H1 (cell line): ENCODE results near the gene AIFM2. TPM values are rescaled to one million over a fixed set of nuclear protein-coding genes. Genes with fewer than 3 reads are reported as not detected.
"Not testable (repeated sequence)": the region's sequence is repeated elsewhere in the genome, so short reads cannot be mapped to it uniquely, and the experiment has no call there.

Experiments
- CTCF ChIA-PET: fragments of 300-600 bp; sonication (Branson Sonifier 250); formaldehyde crosslinking; loops from one replicate; lab custom pipeline; 2021; ENCODE audit not compliant: partially characterized antibody; lab: Charles Lee
- POLR2A ChIA-PET: fragments of 300-600 bp; sonication (Branson Sonifier 250); formaldehyde crosslinking; loops from one replicate; lab custom pipeline; 2021; ENCODE audit warnings: inconsistent platforms; ENCODE audit not compliant: partially characterized antibody; lab: Charles Lee
- DNase-seq, 2 experiments: peaks; one replicate each; pipeline versions ENCODE4 v3.0.0 to v3.0.0-alpha.2; 2010 to 2022; ENCODE audit warnings: low spot score in 2 of 2, low read depth in 1 of 2, mixed read lengths in 1 of 2
- FAIRE-seq: peaks from 2 replicates; lab custom pipeline; 2011; peaks lifted over from hg19 to GRCh38; lab: Jason Lieb, UNC
- H2AFZ ChIP-seq: 2 replicates; pipeline ENCODE4 v1.8.1; 2012; ENCODE audit warnings: low read length, inconsistent platforms
- H2AK5ac ChIP-seq: 2 replicates; pipeline ENCODE4 v1.6.1; 2013; ENCODE audit warnings: low read depth, low read length
- H2BK120ac ChIP-seq: replicated peaks from 2 replicates; pipeline ENCODE3; 2013; ENCODE audit warnings: low read depth, low read length, inconsistent platforms
- H2BK12ac ChIP-seq: 2 replicates; pipeline ENCODE4 v1.6.1; 2013; ENCODE audit warnings: low read depth, low read length
- H2BK15ac ChIP-seq: 2 replicates; pipeline ENCODE4 v1.6.1; 2013; ENCODE audit warnings: low read length
- H2BK20ac ChIP-seq: 2 replicates; pipeline ENCODE4 v1.6.1; 2013; ENCODE audit warnings: low read length
- H2BK5ac ChIP-seq: 2 replicates; pipeline ENCODE4 v1.6.1; 2013; ENCODE audit warnings: low read depth, low read length
- H3K14ac ChIP-seq: 2 replicates; pipeline ENCODE4 v1.6.1; 2013; ENCODE audit warnings: inconsistent platforms; ENCODE audit not compliant: insufficient read length
- H3K18ac ChIP-seq: 2 replicates; pipeline ENCODE4 v1.6.1; 2013; ENCODE audit warnings: low read length; ENCODE audit errors: extremely low read depth
- H3K23ac ChIP-seq: 2 replicates; pipeline ENCODE4 v1.6.1; 2013; ENCODE audit warnings: inconsistent platforms; ENCODE audit not compliant: insufficient read length
- H3K23me2 ChIP-seq: 2 replicates; pipeline ENCODE4 v1.6.1; 2013; ENCODE audit warnings: low read depth, low read length
- H3K27ac ChIP-seq: 2 replicates; pipeline ENCODE4 v1.6.1; 2011; ENCODE audit warnings: low read depth, low read length, inconsistent platforms
- H3K27me3 ChIP-seq, 4 experiments: replicated peaks in 1 of 4; 1 replicate in 1 of 4; 2 replicates in 3 of 4; pipeline versions ENCODE4 v1.6.1 to v1.8.1; 2011 to 2013; ENCODE audit warnings: low read length in 3 of 4, mild to moderate bottlenecking in 3 of 4, inconsistent platforms in 2 of 4, mixed read lengths in 2 of 4, moderate library complexity in 1 of 4; ENCODE audit not compliant: control insufficient read depth in 3 of 4, insufficient read depth in 3 of 4; ENCODE audit errors: extremely low read depth in 1 of 4
- H3K36me3 ChIP-seq, 4 experiments: 2 replicates each; pipeline versions ENCODE4 v1.6.1 to v1.8.1; 2011 to 2013; ENCODE audit warnings: mild to moderate bottlenecking in 4 of 4, low read length in 3 of 4, moderate library complexity in 2 of 4, control low read depth in 1 of 4, inconsistent platforms in 1 of 4; ENCODE audit not compliant: insufficient read depth in 4 of 4, control insufficient read depth in 2 of 4
- H3K4ac ChIP-seq: replicated peaks from 2 replicates; pipeline ENCODE3; 2013; ENCODE audit warnings: low read length, low read depth, mixed read lengths, inconsistent platforms; ENCODE audit not compliant: insufficient read length
- H3K4me1 ChIP-seq, 4 experiments: replicated peaks in 1 of 4; 1 replicate in 1 of 4; 2 replicates in 3 of 4; pipeline versions ENCODE4 v1.6.1 to v1.8.1; 2011 to 2013; ENCODE audit warnings: low read length in 3 of 4, inconsistent platforms in 2 of 4, mixed read lengths in 1 of 4; ENCODE audit not compliant: insufficient read depth in 4 of 4, control insufficient read depth in 3 of 4
- H3K4me2 ChIP-seq, 2 experiments: 2 replicates each; pipeline versions ENCODE4 v1.6.1 to v1.8.1; 2011 to 2013; ENCODE audit warnings: low read depth in 2 of 2, low read length in 2 of 2, control low read depth in 1 of 2, inconsistent platforms in 1 of 2, mild to moderate bottlenecking in 1 of 2; ENCODE audit not compliant: insufficient read depth in 1 of 2
- H3K4me3 ChIP-seq, 4 experiments: fragments of 200-600, 300-600 bp in 1 of 4; sonication (generic), shearing (Covaris generic), sonication (Bioruptor Twin) in 1 of 4; 2 replicates each; pipeline versions ENCODE4 v1.5.1 to v1.8.1; 2011 to 2016; ENCODE audit warnings: low read length in 4 of 4, low read depth in 3 of 4, control low read depth in 2 of 4, inconsistent platforms in 2 of 4, mild to moderate bottlenecking in 2 of 4, mixed read lengths in 1 of 4, moderate library complexity in 1 of 4; ENCODE audit not compliant: insufficient read depth in 2 of 4; ENCODE audit errors: extremely low read depth in 1 of 4
- H3K56ac ChIP-seq: replicated peaks from 2 replicates; pipeline ENCODE3; 2013; ENCODE audit warnings: low read depth, mild to moderate bottlenecking, mixed read lengths, low read length, inconsistent platforms; ENCODE audit not compliant: insufficient read length
- H3K79me1 ChIP-seq: 2 replicates; pipeline ENCODE4 v1.6.1; 2013; ENCODE audit warnings: low read depth, low read length, control low read depth
- H3K79me2 ChIP-seq, 2 experiments: 2 replicates each; pipeline versions ENCODE4 v1.6.1 to v1.8.1; 2012 to 2013; ENCODE audit warnings: low read length in 2 of 2, mild to moderate bottlenecking in 2 of 2, inconsistent platforms in 1 of 2; ENCODE audit not compliant: insufficient read depth in 2 of 2, control insufficient read depth in 1 of 2
- H3K9ac ChIP-seq, 4 experiments: replicated peaks in 1 of 4; 1 replicate in 1 of 4; 2 replicates in 3 of 4; pipeline versions ENCODE4 v1.6.1 to v1.8.1; 2011 to 2013; ENCODE audit warnings: low read depth in 3 of 4, low read length in 3 of 4, control low read depth in 2 of 4, mild to moderate bottlenecking in 2 of 4, moderate library complexity in 2 of 4, inconsistent platforms in 1 of 4; ENCODE audit errors: extremely low read depth in 1 of 4
- H3K9me3 ChIP-seq, 2 experiments: 2 replicates each; pipeline versions ENCODE4 v1.6.1 to v1.8.1; 2012 to 2013; ENCODE audit warnings: mild to moderate bottlenecking in 2 of 2, moderate library complexity in 2 of 2, control low read depth in 1 of 2, inconsistent platforms in 1 of 2, low read depth in 1 of 2, low read length in 1 of 2, mixed read lengths in 1 of 2; ENCODE audit not compliant: insufficient read depth in 2 of 2
- H4K20me1 ChIP-seq, 2 experiments: replicated peaks in 1 of 2; 2 replicates each; pipeline versions ENCODE3 to v1.8.1; 2011 to 2013; ENCODE audit warnings: inconsistent platforms in 2 of 2, low read length in 2 of 2, mild to moderate bottlenecking in 1 of 2; ENCODE audit not compliant: insufficient read depth in 2 of 2, control insufficient read depth in 1 of 2
- H4K5ac ChIP-seq: 2 replicates; pipeline ENCODE4 v1.6.1; 2013; ENCODE audit warnings: low read length, low read depth, mixed read lengths, inconsistent platforms; ENCODE audit not compliant: insufficient read length
- H4K8ac ChIP-seq: 2 replicates; pipeline ENCODE4 v1.8.0; 2013; ENCODE audit warnings: mild to moderate bottlenecking, moderate library complexity, low read length, inconsistent platforms; ENCODE audit not compliant: insufficient read depth; ENCODE audit errors: extremely low read depth
- H4K91ac ChIP-seq: replicated peaks from 2 replicates; pipeline ENCODE3; 2013; ENCODE audit warnings: low read length, mixed read lengths, inconsistent platforms; ENCODE audit not compliant: insufficient read length
- WGBS, 2 experiments: shearing (Covaris generic) in 1 of 2; methylation state at CpG; one replicate each; pipeline versions ENCODE4 v1.1.6 to v1.1.7; 2013 to 2015; ENCODE audit warnings: low lambda C conversion rate in 2 of 2, mixed read lengths in 2 of 2, inconsistent platforms in 1 of 2, low coverage in 1 of 2, missing lambda C conversion rate in 1 of 2; ENCODE audit not compliant: insufficient replicate concordance in 2 of 2, insufficient coverage in 1 of 2, insufficient read length in 1 of 2; ENCODE audit errors: extremely low coverage in 1 of 2, missing lambda C conversion rate in 1 of 2; 5-methylcytosine and 5-hydroxymethylcytosine counted together
- polyA plus RNA-seq, 7 experiments: library from polyadenylated mRNA; depleted of rRNA in 3 of 7; stranded (reverse) in 5 of 7; unstranded in 2 of 7; fragments of >200 nt in 5 of 7; fragments of 200-250 nt in 2 of 7; gene quantifications; 1 replicate in 5 of 7; 2 replicates in 1 of 7; 4 replicates in 1 of 7; pipeline versions ENCODE4 v1.2.1 to v1.2.3, GENCODE V29; 2011 to 2013; ENCODE audit warnings: missing spikeins in 2 of 7, mixed read lengths in 2 of 7
- total RNA-seq: library from RNA; stranded (reverse); fragmentation: NEBNext Ultra II Directional; extraction: Animal tissue kit (Norgen Biotek cat#: 25700); gene quantifications from 2 replicates; pipeline ENCODE4 v1.2.1, GENCODE V29; 2021

The AIFM2 gene
- total and polyA plus RNA-seq, 2 of the 8 experiments (the other 6 are each of a cell fraction or from before 2014, with no cell fraction given), result 4.0 TPM

- H2AFZ ChIP-seq, H3K23ac ChIP-seq, H4K8ac ChIP-seq, DNase-seq, H3K9me3 ChIP-seq, H3K14ac ChIP-seq, H2BK5ac ChIP-seq, H3K27me3 ChIP-seq, H3K4me2 ChIP-seq, H2BK12ac ChIP-seq, H3K23me2 ChIP-seq, H3K4ac ChIP-seq, H2BK20ac ChIP-seq, H3K18ac ChIP-seq, H3K4me3 ChIP-seq, H3K56ac ChIP-seq, H2BK15ac ChIP-seq, H4K91ac ChIP-seq, H3K4me1 ChIP-seq, H4K5ac ChIP-seq, H3K9ac ChIP-seq, H3K27ac ChIP-seq, H3K79me1 ChIP-seq, FAIRE-seq, H2BK120ac ChIP-seq, H2AK5ac ChIP-seq: not testable (repeated sequence)
- H4K20me1 ChIP-seq, result peaks cover 9 to 15% of the 10 kb centered on the region in 2 experiments
- WGBS, 2 experiments, result 63% methylated on average over 3 of the region's 3 CpGs; no CpG with 5 or more reads in 1 of the 2 experiments
- peaks cover 10 to 40% of the 10 kb centered on the region in 2 experiments for H3K79me2 ChIP-seq
- CTCF ChIA-PET, result interaction anchor here (0.9 to 3.7 kb wide), 2 partner anchors 13 to 205 kb away, joined by 3 to 25 read pairs; partner anchors contain the start of gene TYSND1
- peaks cover 2 to 51% (median 16%) of the 10 kb centered on the region in 4 experiments; a peak in 6 of 8 replicates for H3K36me3 ChIP-seq
- POLR2A ChIA-PET, result interaction anchor here (1.6 kb wide), 1 partner anchor 11 kb away, joined by 5 read pairs; the partner anchor contains the start of gene SAR1A
Measured at GRCh38 chr10:70159366-70159765, 26.7 kb upstream of the AIFM2 start.
